NT2/D1 (cell line): ENCODE results near the gene ZNF365.

ENCODE experiments used
- DNase-seq: peaks from one replicate; pipeline ENCODE4 v3.0.0-alpha.2; 2011; ENCODE audit warnings: low read depth, low spot score
- H3K27me3 ChIP-seq: 2 replicates; pipeline ENCODE4 v1.6.0; 2011; ENCODE audit warnings: mild to moderate bottlenecking; ENCODE audit not compliant: insufficient read length, insufficient read depth
- H3K36me3 ChIP-seq: 2 replicates; pipeline ENCODE4 v1.6.1; 2011; ENCODE audit warnings: mild to moderate bottlenecking, low read length, mixed read lengths; ENCODE audit not compliant: insufficient read depth, insufficient read length
- H3K4me1 ChIP-seq: 2 replicates; pipeline ENCODE4 v1.5.1; 2011; ENCODE audit not compliant: insufficient read depth, insufficient read length
- H3K4me3 ChIP-seq: 2 replicates; pipeline ENCODE4 v1.5.1; 2011; ENCODE audit warnings: low read depth; ENCODE audit not compliant: insufficient read length
- H3K9ac ChIP-seq: 2 replicates; pipeline ENCODE4 v1.6.0; 2011; ENCODE audit warnings: low read depth; ENCODE audit not compliant: insufficient read length
- H3K9me3 ChIP-seq: 2 replicates; pipeline ENCODE4 v1.5.1; 2011; ENCODE audit warnings: mild to moderate bottlenecking, low read length; ENCODE audit not compliant: insufficient read depth
- SUZ12 ChIP-seq: IDR thresholded peaks from 2 replicates; pipeline ENCODE4 v1.6.1; 2011; ENCODE audit not compliant: insufficient read length, insufficient read depth; ENCODE audit errors: extremely low read depth
- YY1 ChIP-seq: IDR thresholded peaks from 2 replicates; pipeline ENCODE4 v1.6.1; 2011; ENCODE audit not compliant: insufficient read length, insufficient read depth
- ZNF274 ChIP-seq: IDR thresholded peaks from 2 replicates; pipeline ENCODE4 v1.6.1; 2011; ENCODE audit warnings: mild to moderate bottlenecking, low read depth, low read length

ZNF365 gene

GRCh38 chr10:62450912-62451610 is 76.9 kb downstream of the ZNF365 start:
- Histone ChIP-seq H3K4me3 (no peak overlapping the region), H3K9me3 (no peaks in the 10 kb centered on the region), H3K4me1 (no peaks in the 10 kb centered on the region), H3K36me3 (no peaks in the 10 kb centered on the region), H3K9ac (no peak overlapping the region), H3K27me3 (no peaks in the 10 kb centered on the region)
- no peak for TF ChIP-seq ZNF274
- TF ChIP-seq YY1, result no peak
- TF ChIP-seq SUZ12, result no peak
- no peak for DNase-seq

GRCh38 chr10:62451611-62451975 is 77.4 kb downstream of the ZNF365 start:
- H3K36me3 ChIP-seq, result no peaks in the 10 kb centered on the region
- no peaks in the 10 kb centered on the region for H3K4me1 ChIP-seq
- H3K9ac ChIP-seq, result no peak overlapping the region
- H3K4me3 ChIP-seq, result no peak overlapping the region
- no peak for TF ChIP-seq ZNF274
- TF ChIP-seq SUZ12, result no peak
- TF ChIP-seq YY1, result no peak
- DNase-seq, result no peak
- H3K9me3 ChIP-seq, result no peaks in the 10 kb centered on the region
- H3K27me3 ChIP-seq, result no peaks in the 10 kb centered on the region
